ENCODE measurements around the gene HDAC9.

Gene HDAC9

DNA sequence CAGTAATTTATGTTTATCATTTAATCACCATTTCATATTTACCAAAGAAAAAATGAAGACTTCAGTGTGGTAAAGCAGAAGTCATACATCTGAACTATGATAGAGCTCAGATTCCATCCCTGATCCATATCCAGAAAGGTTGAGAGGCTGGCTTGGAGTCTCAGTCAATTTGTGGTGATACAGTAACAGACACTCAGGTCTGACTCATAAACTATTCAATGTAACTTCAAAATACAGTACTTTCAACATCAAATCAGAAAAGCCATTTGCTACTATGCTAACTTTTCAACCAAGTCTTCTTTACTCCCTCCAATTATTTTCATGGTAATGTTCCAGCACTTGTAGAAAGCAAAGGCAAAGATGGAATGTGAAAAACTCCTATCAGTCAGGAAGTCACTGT lies 190.4 kb downstream of the HDAC9 start:
- Histone ChIP-seq H3K27ac (no peak overlapping the region), H3K4me2 (no peak overlapping the region), H3K4me1 (ENCODE audit: low read depth, poor library complexity, severe bottlenecking) (peaks cover 7% of the 10 kb centered on the region), H3K4me3 (IDR thresholded peaks at IDR 0.05; ENCODE audit: insufficient read depth, low read depth, low read length) (no peak overlapping the region), H3K79me2 (ENCODE audit: insufficient read depth, low read depth) (no peaks in the 10 kb centered on the region), H3K27me3 (ENCODE audit: insufficient read depth, low read depth) (no peaks in the 10 kb centered on the region), H2AFZ (ENCODE audit: low read depth) (no peak overlapping the region), H3K36me3 (ENCODE audit: insufficient read depth) (no peaks in the 10 kb centered on the region), H3K9ac (no peak overlapping the region), H4K20me1 (ENCODE audit: insufficient read depth) (no peaks in the 10 kb centered on the region)
- TF ChIP-seq, protein P1, sequence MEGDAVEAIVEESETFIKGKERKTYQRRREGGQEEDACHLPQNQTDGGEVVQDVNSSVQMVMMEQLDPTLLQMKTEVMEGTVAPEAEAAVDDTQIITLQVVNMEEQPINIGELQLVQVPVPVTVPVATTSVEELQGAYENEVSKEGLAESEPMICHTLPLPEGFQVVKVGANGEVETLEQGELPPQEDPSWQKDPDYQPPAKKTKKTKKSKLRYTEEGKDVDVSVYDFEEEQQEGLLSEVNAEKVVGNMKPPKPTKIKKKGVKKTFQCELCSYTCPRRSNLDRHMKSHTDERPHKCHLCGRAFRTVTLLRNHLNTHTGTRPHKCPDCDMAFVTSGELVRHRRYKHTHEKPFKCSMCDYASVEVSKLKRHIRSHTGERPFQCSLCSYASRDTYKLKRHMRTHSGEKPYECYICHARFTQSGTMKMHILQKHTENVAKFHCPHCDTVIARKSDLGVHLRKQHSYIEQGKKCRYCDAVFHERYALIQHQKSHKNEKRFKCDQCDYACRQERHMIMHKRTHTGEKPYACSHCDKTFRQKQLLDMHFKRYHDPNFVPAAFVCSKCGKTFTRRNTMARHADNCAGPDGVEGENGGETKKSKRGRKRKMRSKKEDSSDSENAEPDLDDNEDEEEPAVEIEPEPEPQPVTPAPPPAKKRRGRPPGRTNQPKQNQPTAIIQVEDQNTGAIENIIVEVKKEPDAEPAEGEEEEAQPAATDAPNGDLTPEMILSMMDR (conservative IDR thresholded peaks at IDR 0.05; ENCODE audit: low read depth, low read length): no peak

DNA sequence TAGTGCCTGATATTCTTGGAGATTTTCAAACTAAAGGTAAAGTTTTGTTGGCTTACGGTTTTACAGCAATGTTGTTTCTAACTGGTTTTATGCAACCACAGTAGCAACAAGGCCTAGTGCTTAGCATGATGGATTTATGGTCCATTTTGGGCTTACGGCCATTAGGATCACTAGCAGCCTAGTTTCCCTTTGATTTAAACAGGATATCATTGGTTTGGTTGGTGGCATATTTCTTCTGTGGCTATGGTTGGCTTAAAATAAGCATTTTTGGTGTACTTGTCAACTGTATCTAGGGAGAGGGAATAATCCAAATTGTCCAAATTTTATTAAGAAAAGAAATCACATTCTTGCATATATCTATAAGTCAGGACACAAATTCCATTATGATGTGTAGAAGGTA lies 194.0 kb downstream of the HDAC9 start:
- H4K20me1 ChIP-seq (ENCODE audit: insufficient read depth): no peaks in the 10 kb centered on the region
- H3K9ac ChIP-seq: no peak overlapping the region
- H2AFZ ChIP-seq (ENCODE audit: low read depth): no peak overlapping the region
- H3K79me2 ChIP-seq (ENCODE audit: insufficient read depth, low read depth): no peaks in the 10 kb centered on the region
- H3K4me3 ChIP-seq (IDR thresholded peaks at IDR 0.05; ENCODE audit: insufficient read depth, low read depth, low read length): no peak overlapping the region
- H3K4me1 ChIP-seq (ENCODE audit: low read depth, poor library complexity, severe bottlenecking): peaks cover 7% of the 10 kb centered on the region
- no peaks in the 10 kb centered on the region for H3K27me3 ChIP-seq (ENCODE audit: insufficient read depth, low read depth)
- TF ChIP-seq, protein P1 (conservative IDR thresholded peaks at IDR 0.05; ENCODE audit: low read depth, low read length): no peak
- no peaks in the 10 kb centered on the region for H3K36me3 ChIP-seq (ENCODE audit: insufficient read depth)
- no peak overlapping the region for H3K4me2 ChIP-seq
- no peak overlapping the region for H3K27ac ChIP-seq

DNA sequence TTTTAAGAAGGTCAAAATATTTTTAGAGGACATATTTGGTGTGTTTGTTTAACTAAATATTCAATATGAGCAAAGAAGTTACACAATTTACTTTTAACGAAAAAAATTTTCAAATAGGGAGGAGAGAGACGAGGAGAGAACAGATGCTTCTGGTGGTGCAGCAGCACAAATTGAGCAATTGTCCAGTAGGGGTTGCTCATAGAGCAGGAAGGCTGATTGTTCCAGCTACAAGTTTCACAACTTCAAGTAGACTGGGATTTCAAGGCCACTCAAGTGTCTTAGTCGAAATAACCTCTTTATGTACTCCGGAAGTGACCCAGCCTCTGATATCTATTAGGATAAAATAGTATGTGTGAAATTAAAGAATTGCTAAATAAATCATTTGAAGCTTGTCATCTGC lies 197.9 kb downstream of the HDAC9 start:
- no peak overlapping the region for H3K4me2 ChIP-seq
- H3K79me2 ChIP-seq (ENCODE audit: insufficient read depth, low read depth): no peaks in the 10 kb centered on the region
- no peaks in the 10 kb centered on the region for H3K4me1 ChIP-seq (ENCODE audit: low read depth, poor library complexity, severe bottlenecking)
- no peak overlapping the region for H3K9ac ChIP-seq
- no peaks in the 10 kb centered on the region for H4K20me1 ChIP-seq (ENCODE audit: insufficient read depth)
- H3K36me3 ChIP-seq (ENCODE audit: insufficient read depth): no peaks in the 10 kb centered on the region
- no peak overlapping the region for H2AFZ ChIP-seq (ENCODE audit: low read depth)
- H3K27ac ChIP-seq: no peak overlapping the region
- TF ChIP-seq, protein P1 (conservative IDR thresholded peaks at IDR 0.05; ENCODE audit: low read depth, low read length): no peak
- no peak overlapping the region for H3K4me3 ChIP-seq (IDR thresholded peaks at IDR 0.05; ENCODE audit: insufficient read depth, low read depth, low read length)
- no peaks in the 10 kb centered on the region for H3K27me3 ChIP-seq (ENCODE audit: insufficient read depth, low read depth)

DNA sequence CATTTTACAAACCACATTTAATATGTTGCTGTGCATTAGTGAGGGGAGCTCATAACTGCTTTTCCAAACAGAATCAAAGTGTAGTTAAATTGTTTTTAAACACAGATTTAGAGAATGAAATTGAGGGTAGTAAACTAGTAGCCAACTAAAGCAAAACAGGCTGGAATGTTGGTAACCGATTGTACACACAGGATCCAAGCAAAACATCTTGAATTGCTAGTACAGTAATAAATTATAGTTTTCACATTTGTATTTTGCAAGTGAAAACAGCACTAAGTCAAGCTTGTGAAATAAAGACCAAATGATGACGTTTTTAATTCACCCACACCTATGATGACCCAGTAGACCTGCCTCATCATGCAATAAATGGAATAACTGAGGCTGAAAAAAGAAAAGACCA lies 198.3 kb downstream of the HDAC9 start:
- Histone ChIP-seq H3K27me3 (ENCODE audit: insufficient read depth, low read depth) (no peaks in the 10 kb centered on the region), H4K20me1 (ENCODE audit: insufficient read depth) (no peaks in the 10 kb centered on the region), H2AFZ (ENCODE audit: low read depth) (no peak overlapping the region), H3K4me3 (IDR thresholded peaks at IDR 0.05; ENCODE audit: insufficient read depth, low read depth, low read length) (no peak overlapping the region), H3K36me3 (ENCODE audit: insufficient read depth) (no peaks in the 10 kb centered on the region), H3K9ac (no peak overlapping the region), H3K4me2 (no peak overlapping the region), H3K79me2 (ENCODE audit: insufficient read depth, low read depth) (no peaks in the 10 kb centered on the region), H3K4me1 (ENCODE audit: low read depth, poor library complexity, severe bottlenecking) (no peaks in the 10 kb centered on the region), H3K27ac (no peak overlapping the region)
- TF ChIP-seq, protein P1 (conservative IDR thresholded peaks at IDR 0.05; ENCODE audit: low read depth, low read length): no peak
